ENCODE data around the gene TAF5L.
"Not testable (repeated sequence)": the region's sequence is repeated elsewhere in the genome, so short reads cannot be mapped to it uniquely, and the experiment has no call there.

TAF5L gene

DNA sequence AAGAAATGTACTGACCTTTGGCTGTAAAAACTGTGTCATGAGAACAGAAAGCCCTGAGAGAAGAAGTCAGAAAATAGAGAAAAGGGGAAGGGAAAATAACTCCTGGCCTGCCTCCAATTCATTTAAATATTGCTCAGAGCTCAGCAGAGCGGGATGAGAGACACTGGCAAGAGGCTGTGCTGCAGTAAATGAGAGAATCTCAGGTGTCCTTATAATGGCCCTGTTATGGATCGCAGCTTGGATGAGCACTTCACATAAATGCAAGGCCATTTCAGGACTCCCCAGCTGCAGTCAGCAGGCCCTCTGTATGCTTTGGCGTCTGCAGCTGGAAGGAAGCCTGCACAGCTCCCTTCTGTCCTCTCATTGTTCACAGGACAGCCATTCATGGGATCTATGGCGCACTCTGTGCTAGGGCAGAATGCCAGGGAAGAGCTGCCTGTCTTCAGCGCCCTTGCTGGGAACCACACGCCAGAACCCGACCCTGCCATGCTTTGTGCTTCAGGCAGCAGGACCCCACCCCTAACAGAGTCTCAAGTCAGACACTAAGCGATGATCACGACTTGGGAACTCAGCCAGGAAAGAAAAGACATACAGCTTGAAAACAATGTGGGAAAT is 46.8 kb downstream of the TAF5L start:
- no peak for DNase-seq (ENCODE audit: low read depth)
- peak overlapping the region; percentile 16 for H3K4me3 ChIP-seq (ENCODE audit: low read depth, low read length)

- no peak overlapping the region for H3K4me3 ChIP-seq (ENCODE audit: low read depth, low read length)
Measured at GRCh38 chr1:229578168-229579058, 47.5 kb downstream of the TAF5L start.

GRCh38 chr1:229574679-229575442 is 51.1 kb downstream of the TAF5L start:
- DNase-seq (ENCODE audit: low read depth) = no peak
- H3K4me3 ChIP-seq (ENCODE audit: low read depth, low read length) = no peak overlapping the region

More at GRCh38 chr1:229578168-229579058, 47.5 kb downstream of the TAF5L start:
- DNase-seq (ENCODE audit: low read depth) = no peak

DNA sequence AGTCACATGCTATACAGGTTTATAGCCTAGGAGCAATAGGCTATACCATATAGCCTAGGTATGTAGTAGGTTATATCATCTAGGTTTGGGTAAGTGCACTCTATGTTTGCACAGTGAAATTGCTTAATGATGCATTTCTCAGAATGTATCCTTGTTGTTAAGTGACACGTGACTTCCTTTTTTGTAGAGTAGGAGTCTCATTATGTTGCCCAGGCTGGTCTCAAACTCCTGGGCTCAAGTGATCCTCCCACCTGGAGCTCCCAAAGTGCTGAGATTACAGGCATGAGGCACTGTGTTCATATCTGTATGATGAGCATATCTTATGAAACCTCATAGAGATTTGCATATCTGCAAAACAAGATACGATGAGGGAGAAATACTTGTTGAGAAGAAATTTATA is 53.6 kb downstream of the TAF5L start:
- no peak overlapping the region for H3K4me3 ChIP-seq (ENCODE audit: low read depth, low read length)
- DNase-seq (ENCODE audit: low read depth) = no peak

DNA sequence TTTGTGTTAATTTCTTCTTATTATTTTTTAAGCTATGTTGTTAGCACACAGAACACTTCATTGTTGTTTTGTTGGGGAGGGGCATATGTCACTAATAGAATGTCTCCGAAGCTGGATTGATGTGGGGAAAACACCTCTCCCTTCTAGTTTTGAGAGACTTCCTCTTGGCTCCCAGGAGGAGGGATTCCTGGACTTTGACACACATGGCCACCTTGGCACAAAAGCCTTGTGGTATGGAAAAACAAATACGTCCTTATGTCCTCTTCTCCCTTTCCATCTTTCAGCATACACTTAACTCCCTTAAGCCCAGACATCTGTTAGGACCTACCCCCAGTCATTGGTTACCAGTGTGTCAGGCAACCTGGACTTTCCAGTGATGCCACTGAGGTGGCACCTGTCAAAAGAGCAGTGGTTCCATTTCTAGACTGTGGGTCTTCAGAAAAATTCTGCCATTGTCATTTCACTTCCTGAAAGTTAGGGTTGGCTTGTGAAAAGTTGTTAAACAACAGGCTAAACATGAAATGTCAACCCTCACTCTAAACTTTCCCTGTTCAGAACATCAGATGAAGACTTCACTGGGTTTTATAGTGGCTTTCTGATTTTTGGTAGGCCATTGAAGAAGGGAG is 54.9 kb downstream of the TAF5L start:
- DNase-seq (ENCODE audit: low read depth) = no peak
- H3K4me3 ChIP-seq (ENCODE audit: low read depth, low read length) = no peak overlapping the region

GRCh38 chr1:229570305-229570704 is 55.6 kb downstream of the TAF5L start:
- no peak overlapping the region for H3K4me3 ChIP-seq (ENCODE audit: low read depth, low read length)
- no peak for DNase-seq (ENCODE audit: low read depth)

DNA sequence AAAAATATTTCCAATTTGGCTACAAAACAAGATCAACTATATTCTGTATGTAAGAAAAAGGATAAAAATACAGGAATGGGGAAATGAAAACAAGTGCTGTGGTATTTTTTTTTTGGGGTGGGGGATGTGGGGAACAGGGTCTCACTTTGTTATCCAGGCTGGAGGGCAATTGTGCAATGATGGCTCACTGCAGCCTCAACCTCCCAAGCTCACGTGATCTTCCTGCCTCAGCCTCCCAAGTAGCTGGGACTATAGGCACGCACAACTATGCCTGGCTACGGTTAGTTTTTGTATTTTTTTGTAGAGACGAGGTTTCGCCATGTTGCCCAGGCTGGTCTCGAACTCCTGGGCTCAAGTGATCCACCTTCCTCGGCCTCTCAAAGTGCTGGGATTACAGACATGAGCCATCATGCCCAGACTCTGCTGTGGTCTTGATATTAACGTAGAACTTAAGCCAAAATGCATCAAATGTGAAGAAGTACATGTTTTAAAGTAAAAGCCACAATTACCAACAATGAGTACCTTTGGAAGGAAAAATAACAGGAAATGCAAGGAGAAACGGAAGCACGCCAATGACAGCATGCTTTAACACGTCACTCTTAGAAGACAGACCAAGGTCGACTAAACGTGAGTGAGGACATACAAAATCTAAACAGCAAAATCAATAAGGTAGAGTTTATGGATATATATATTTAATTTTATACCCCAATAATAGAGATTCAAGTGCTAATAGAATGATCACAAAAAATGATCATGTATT is 58.6 kb downstream of the TAF5L start:
- no peak for DNase-seq (ENCODE audit: low read depth)
- no peak overlapping the region for H3K4me3 ChIP-seq (ENCODE audit: low read depth, low read length)

DNA sequence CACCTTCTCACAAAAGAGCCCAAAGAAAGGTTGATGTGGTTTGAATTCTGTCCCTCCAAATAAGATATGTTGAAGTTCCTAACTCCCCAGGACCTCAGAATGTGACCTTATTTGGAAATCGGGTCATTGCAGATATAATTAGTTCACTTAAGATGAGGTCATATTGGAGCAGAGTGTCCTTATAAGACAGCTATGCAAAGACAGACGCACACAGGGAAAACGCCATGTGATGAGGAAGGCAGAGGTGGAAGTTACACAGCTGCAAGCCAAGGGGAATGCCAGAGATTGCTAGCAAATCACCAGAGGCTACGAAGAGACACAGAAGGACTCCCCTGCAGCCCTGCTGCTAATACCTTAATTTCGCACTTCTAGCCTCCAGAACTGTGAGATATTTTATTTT is 62.2 kb downstream of the TAF5L start:
- DNase-seq (ENCODE audit: low read depth) = peak; percentile 42
- no peak overlapping the region for H3K4me3 ChIP-seq (ENCODE audit: low read depth, low read length)

DNA sequence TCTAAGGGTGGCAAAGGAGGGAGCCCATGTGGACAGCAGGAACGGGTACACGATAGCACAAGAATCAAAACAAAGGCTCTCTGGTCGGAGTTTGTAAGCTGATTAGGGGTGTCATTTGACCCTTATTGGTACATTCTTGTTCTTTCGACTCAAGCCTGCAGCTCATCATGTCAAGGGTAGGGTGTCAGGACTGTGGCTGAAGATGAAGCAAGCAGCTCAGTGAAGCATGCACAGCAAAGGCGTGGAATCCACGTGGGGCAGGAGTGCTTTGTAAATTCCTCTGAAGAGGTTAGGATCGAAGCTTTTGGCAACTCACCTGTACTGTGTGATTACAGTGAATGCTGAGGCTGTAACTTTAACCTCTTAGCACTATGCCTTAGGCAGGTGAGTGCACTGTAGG is 62.7 kb downstream of the TAF5L start:
- H3K4me3 ChIP-seq (ENCODE audit: low read depth, low read length) = no peak overlapping the region
- no peak for DNase-seq (ENCODE audit: low read depth)

- no peak overlapping the region for H3K4me3 ChIP-seq (ENCODE audit: low read depth, low read length)
- no peak for DNase-seq (ENCODE audit: low read depth)
Measured at GRCh38 chr1:229562686-229563085, 63.2 kb downstream of the TAF5L start.

DNA sequence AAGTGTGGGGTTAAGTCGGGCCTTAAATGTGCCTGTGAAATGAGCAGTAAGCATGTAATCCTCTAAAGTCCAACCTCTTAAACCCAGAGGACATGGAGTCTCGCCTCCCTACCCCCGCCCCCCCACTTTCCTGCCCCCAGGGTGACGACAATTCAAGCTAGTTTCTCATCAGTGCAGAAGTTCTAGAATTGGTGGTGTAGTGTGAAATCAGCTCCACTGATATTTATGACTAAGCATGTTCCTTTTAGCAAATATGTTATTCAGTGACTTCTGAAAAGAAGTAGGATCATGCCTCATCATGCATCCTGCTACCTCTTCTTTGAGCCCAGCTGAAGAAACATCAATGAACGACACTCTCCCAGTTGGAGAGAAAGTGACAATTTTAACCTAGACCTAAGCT is 64.8 kb downstream of the TAF5L start:
- H3K4me3 ChIP-seq (ENCODE audit: low read depth, low read length) = no peak overlapping the region
- DNase-seq (ENCODE audit: low read depth) = no peak

DNA sequence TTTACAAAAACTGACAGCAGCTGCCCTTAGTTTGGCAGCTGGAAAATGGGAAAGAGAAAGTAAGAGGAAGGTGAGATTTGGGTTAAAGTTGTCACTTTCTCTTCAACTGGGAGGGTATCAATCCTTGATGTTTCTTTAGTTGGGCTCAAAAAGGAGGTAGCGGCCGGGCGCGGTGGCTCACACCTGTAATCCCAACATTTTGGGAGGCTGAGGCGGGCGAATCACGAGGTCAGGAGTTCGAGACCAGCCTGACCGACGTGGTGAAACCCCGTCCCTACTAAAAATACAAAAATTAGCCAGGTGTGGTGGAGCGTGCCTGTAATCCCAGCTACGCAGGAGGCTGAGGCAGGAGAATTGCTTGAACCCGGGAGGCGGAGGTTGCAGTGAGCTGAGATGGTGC is 65.8 kb downstream of the TAF5L start:
- not testable (repeated sequence) for DNase-seq (ENCODE audit: low read depth); H3K4me3 ChIP-seq (ENCODE audit: low read depth, low read length)

GRCh38 chr1:229559336-229559801 is 66.6 kb downstream of the TAF5L start:
- peak overlapping the region; percentile 76 for H3K4me3 ChIP-seq (ENCODE audit: low read depth, low read length)
- not testable (repeated sequence) for DNase-seq (ENCODE audit: low read depth)

- peak within 1 kb of the TSS; percentile 76 for H3K4me3 ChIP-seq (ENCODE audit: low read depth, low read length)
- peak; percentile 89 for DNase-seq (ENCODE audit: low read depth)
Measured at GRCh38 chr1:229558460-229559335, 67.2 kb downstream of the TAF5L start, which contains the start of gene ABCB10. Gene ABCB10 (minus strand): TSS chr1:229558707. CDS start chr1:229558652, 55 bp downstream.

DNA sequence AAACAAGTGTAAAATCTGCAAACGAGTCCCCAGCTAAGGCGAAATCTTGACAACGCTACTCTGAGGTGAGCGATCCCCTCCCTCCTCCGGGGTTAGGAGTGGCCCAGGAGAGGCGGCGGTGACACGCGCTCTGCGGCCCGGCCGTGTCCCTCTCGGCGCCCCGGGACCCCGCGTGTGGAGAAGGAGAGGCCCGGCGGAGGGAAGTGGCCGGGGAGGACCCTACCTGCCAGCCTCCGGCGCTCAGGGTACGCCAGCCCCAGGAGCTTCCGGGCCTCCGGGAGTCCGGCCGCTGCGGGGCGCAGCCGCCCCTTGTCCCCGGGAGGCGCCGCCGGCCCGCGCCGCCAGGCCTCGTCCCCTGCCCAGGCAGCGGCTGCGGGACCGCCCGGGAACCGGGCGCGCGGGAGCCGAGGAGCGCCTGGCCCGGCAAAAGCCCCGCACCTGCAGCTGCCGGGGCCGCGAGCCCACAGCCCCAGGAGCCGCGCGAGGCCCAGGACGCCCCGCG is 68.0 kb downstream of the TAF5L start:
- DNase-seq (ENCODE audit: low read depth) = no peak
- H3K4me3 ChIP-seq (ENCODE audit: low read depth, low read length) = peak overlapping the region; percentile 76

DNA sequence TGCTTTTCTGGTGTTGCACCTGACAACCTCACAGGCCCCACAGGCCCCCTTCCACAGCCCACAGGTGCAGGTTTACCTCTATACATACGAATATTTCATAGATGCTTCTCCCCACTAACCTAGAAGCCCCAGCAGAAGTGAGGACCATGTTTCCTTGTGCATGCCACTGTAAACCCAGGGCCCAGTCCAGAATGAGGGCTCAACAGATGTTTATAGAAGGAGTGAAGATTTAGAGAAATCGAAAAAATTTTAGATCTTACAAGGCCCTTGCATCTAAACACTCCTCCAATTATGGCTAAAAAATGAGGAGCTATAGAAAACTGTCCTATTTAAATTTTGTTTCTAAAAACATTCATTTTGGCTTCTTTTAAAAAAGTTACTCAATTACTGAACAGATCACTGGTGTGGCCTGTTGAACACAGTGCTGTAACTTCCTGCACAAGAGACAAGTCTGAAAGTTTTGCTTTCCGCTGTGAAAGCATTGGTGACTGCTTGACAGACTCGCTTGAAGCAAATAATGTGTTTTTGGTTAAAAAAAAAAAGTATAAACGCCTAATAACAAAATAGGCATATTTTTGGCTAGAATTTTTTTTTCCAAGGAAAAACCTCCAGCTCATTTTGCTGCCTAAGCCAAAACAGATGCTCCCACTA is 68.6 kb downstream of the TAF5L start:
- no peak for DNase-seq (ENCODE audit: low read depth)
- H3K4me3 ChIP-seq (ENCODE audit: low read depth, low read length) = peak overlapping the region; percentile 76

DNA sequence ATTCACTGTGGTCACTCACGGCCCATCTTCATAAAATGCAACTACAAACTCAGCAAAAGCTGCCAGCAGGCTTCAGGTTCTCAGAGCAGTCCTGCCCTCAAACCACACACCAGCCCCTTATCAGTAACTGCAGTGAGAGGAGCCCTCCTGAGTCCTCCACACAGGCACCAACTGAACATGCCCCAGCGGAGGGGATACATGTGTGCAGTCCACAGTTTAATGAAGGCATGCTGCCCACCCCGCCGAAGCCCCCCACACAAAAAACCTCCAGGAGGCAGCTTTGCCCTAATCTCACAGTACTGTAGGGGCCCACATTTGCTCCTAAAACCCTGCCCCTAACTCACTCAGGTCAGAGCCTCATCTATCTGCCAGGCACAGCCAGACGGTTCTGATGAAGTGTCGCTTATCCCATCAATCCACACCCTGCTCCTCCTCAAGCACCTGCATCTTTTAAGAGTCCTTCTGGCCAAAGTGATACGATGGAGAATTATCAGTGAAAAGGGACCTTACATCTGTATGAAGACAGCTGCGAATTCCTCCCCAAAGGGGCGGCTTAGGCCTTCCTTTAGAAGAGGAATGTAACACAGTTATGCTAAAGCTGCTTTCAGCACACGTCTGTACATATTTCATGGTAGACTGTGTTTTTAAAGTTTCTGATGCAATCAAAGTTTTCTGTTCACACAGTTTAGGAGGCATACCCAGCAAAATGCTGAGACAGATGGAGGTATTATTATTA is 70.9 kb downstream of the TAF5L start:
- no peak overlapping the region for H3K4me3 ChIP-seq (ENCODE audit: low read depth, low read length)
- no peak for DNase-seq (ENCODE audit: low read depth)

All from skeletal muscle cell (primary cell).